OCI-LY7 (cell line): ENCODE results near the gene EPB41L1. TPM values are rescaled to one million over a fixed set of nuclear protein-coding genes. Genes with fewer than 3 reads are reported as not detected.

ENCODE experiments used
- BruUV-seq: library from RNA; stranded (reverse); fragments of 400-500 nt; replicated peaks from 2 replicates; lab custom pipeline; 2021; lab: Mats Ljungman, UMichigan
- CTCF ChIA-PET: fragments of 300-600 bp; sonication (Branson Sonifier 250); formaldehyde crosslinking; loops from one replicate; lab custom pipeline; 2022; ENCODE audit warnings: antibody characterized with exemption; ENCODE audit not compliant: unreplicated experiment; lab: Charles Lee
- POLR2A ChIA-PET: fragments of 300-600 bp; sonication (Branson Sonifier 250); formaldehyde crosslinking; loops from one replicate; lab custom pipeline; 2022; ENCODE audit warnings: antibody characterized with exemption; lab: Charles Lee
- DNase-seq: peaks from one replicate; pipeline ENCODE4 v3.0.0-alpha.2; 2015; ENCODE audit warnings: low spot score
- H2AFZ ChIP-seq: fragments of 200-600 bp; sonication (generic), shearing (Covaris generic); 2 replicates; pipeline ENCODE4 v1.6.1; 2014; ENCODE audit warnings: mild to moderate bottlenecking, antibody characterized with exemption, low read length, moderate library complexity
- H3K27ac ChIP-seq: fragments of 200-600 bp; sonication (generic); 2 replicates; pipeline ENCODE4 v1.5.1; 2014; ENCODE audit warnings: mixed run types, low read depth, mild to moderate bottlenecking, moderate library complexity, low read length, inconsistent platforms; ENCODE audit not compliant: poor library complexity, severe bottlenecking
- H3K36me3 ChIP-seq: fragments of 200-600 bp; sonication (generic); 2 replicates; pipeline ENCODE4 v1.6.1; 2014; ENCODE audit warnings: mild to moderate bottlenecking, antibody characterized with exemption, low read length, moderate library complexity, mixed read lengths; ENCODE audit not compliant: insufficient read depth
- H3K4me1 ChIP-seq: fragments of 200-600 bp; sonication (generic); 2 replicates; pipeline ENCODE4 v1.5.1; 2014; ENCODE audit warnings: mild to moderate bottlenecking, low read length; ENCODE audit not compliant: insufficient read depth, poor library complexity, severe bottlenecking
- H3K4me2 ChIP-seq: fragments of 200-600 bp; sonication (generic); 2 replicates; pipeline ENCODE4 v1.6.1; 2014; ENCODE audit warnings: mild to moderate bottlenecking, low read length
- H3K4me3 ChIP-seq: fragments of 200-600 bp; sonication (generic); 2 replicates; pipeline ENCODE4 v1.5.1; 2014; ENCODE audit warnings: mild to moderate bottlenecking, low read depth, low read length; ENCODE audit not compliant: poor library complexity, severe bottlenecking
- H3K79me2 ChIP-seq: fragments of 200-600 bp; sonication (generic); 2 replicates; pipeline ENCODE4 v1.6.1; 2016; ENCODE audit warnings: low read depth, mild to moderate bottlenecking, low read length, moderate library complexity, mixed read lengths; ENCODE audit not compliant: insufficient read depth
- H3K9me2 ChIP-seq: fragments of 200-600 bp; sonication (generic); 2 replicates; pipeline ENCODE4 v1.6.1; 2016; ENCODE audit warnings: mild to moderate bottlenecking, low read length, mixed read lengths; ENCODE audit not compliant: insufficient read depth
- H3K9me3 ChIP-seq: fragments of 200-600 bp; sonication (generic); 2 replicates; pipeline ENCODE4 v1.6.1; 2014; ENCODE audit warnings: mild to moderate bottlenecking, mixed run types, low read length, mixed read lengths
- H4K20me1 ChIP-seq: fragments of 200-600 bp; sonication (generic); 2 replicates; pipeline ENCODE4 v1.6.1; 2014; ENCODE audit warnings: mild to moderate bottlenecking, antibody characterized with exemption, low read length, moderate library complexity, mixed read lengths; ENCODE audit not compliant: insufficient read depth
- CTCF ChIP-seq: fragments of 200-600 bp; sonication (generic); conservative IDR thresholded peaks from 2 replicates; pipeline ENCODE4 v1.5.1; 2014; ENCODE audit warnings: mild to moderate bottlenecking, antibody characterized with exemption, low read length, moderate library complexity, mixed read lengths
- EZH2phosphoT487 ChIP-seq: fragments of 200-600 bp; sonication (generic); IDR thresholded peaks from 2 replicates; pipeline ENCODE4 v1.6.1; 2018; ENCODE audit warnings: low read depth, borderline replicate concordance, mild to moderate bottlenecking, mixed run types, antibody characterized with exemption, low read length, moderate library complexity, mixed read lengths
- intact Hi-C: fragments of 100-400 bp; cut with micrococcal nuclease; formaldehyde crosslinking; loops from one replicate; pipeline ENCODE4 v1.10.0; 2022; ENCODE audit not compliant: unreplicated experiment
- total RNA-seq, 2 experiments: library from RNA; depleted of rRNA in 1 of 2; stranded (reverse); fragments of >200 nt in 1 of 2; shearing (Covaris generic) in 1 of 2; gene quantifications; 2 replicates each; pipeline ENCODE4 v1.2.3, GENCODE V29; 2014 to 2022

EPB41L1 gene
- total RNA-seq, 2 experiments from 2014 or later, result 0.54 to 1.6 TPM

GRCh38 chr20:36130390-36130789, 24.1 kb upstream of the EPB41L1 start:
- no peak overlapping the region for H3K4me2 ChIP-seq
- no peaks in the 10 kb centered on the region for H3K79me2 ChIP-seq
- ChIA-PET CTCF (no interaction called here), POLR2A (interaction anchor here (0.7 kb wide), 2 partner anchors 10 to 135 kb away, joined by 3 to 5 read pairs; no protein-coding TSS in a partner anchor)
- no peak for TF ChIP-seq EZH2phosphoT487
- TF ChIP-seq CTCF, result no peak
- no peaks in the 10 kb centered on the region for H3K9me2 ChIP-seq
- no peaks in the 10 kb centered on the region for H4K20me1 ChIP-seq
- H3K9me3 ChIP-seq, result no peaks in the 10 kb centered on the region
- BruUV-seq, result no TSS peak
- H3K4me1 ChIP-seq, result peaks cover 24% of the 10 kb centered on the region
- no peak overlapping the region for H3K4me3 ChIP-seq
- H2AFZ ChIP-seq, result no peak overlapping the region
- H3K27ac ChIP-seq, result no peak overlapping the region
- intact Hi-C loops, result no loop called here
- no peak for DNase-seq
- no peaks in the 10 kb centered on the region for H3K36me3 ChIP-seq

GRCh38 chr20:36132802-36133211, 21.7 kb upstream of the EPB41L1 start:
- no TSS peak for BruUV-seq
- intact Hi-C loops, result no loop called here
- H3K9me2 ChIP-seq, result no peaks in the 10 kb centered on the region
- H3K9me3 ChIP-seq, result no peaks in the 10 kb centered on the region
- H3K27ac ChIP-seq, result no peak overlapping the region
- H3K4me1 ChIP-seq, result peaks cover 33% of the 10 kb centered on the region
- H3K4me2 ChIP-seq, result peak overlapping the region; percentile 46
- TF ChIP-seq CTCF, result no peak
- no peak for TF ChIP-seq EZH2phosphoT487
- H3K36me3 ChIP-seq, result no peaks in the 10 kb centered on the region
- H3K79me2 ChIP-seq, result no peaks in the 10 kb centered on the region
- DNase-seq, result peak; percentile 60
- ChIA-PET POLR2A (no interaction called here), CTCF (no interaction called here)
- H3K4me3 ChIP-seq, result no peak overlapping the region
- no peaks in the 10 kb centered on the region for H4K20me1 ChIP-seq
- H2AFZ ChIP-seq, result peak overlapping the region; percentile 43; the same call in 1 of the 2 replicates

DNA sequence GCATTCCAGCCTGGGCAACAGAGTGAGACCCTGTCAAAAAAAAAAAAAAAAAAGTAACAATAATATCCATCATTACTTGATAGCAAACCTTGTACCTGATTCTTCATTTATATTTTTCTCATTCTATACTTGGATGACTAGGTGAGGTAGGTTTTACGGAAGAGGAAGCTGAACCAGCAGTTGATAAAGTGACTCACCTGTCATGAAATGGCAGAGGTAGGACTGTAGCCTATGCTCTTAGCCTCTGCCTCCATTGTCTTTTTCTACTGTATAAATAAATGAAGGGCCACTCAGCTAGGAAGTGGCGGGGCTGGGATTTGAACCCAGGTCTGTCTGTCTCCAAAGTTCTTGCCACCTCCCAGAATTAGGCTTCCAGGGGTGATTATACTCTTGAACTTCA, 20.7 kb upstream of the EPB41L1 start:
- no peaks in the 10 kb centered on the region for H3K9me2 ChIP-seq
- BruUV-seq, result no TSS peak
- H3K79me2 ChIP-seq, result no peaks in the 10 kb centered on the region
- CTCF ChIA-PET, result interaction anchor here (0.5 kb wide), 1 partner anchor 12 kb away, joined by 3 read pairs; no protein-coding TSS in a partner anchor
- POLR2A ChIA-PET, result interaction anchor here (0.6 to 1.2 kb wide), 5 partner anchors 10 to 142 kb away, joined by 3 to 5 read pairs (median 3); no protein-coding TSS in a partner anchor
- peaks cover 43% of the 10 kb centered on the region for H3K4me1 ChIP-seq
- no peaks in the 10 kb centered on the region for H3K36me3 ChIP-seq
- H3K9me3 ChIP-seq, result no peaks in the 10 kb centered on the region
- intact Hi-C loops, result no loop called here
- TF ChIP-seq EZH2phosphoT487, result no peak
- no peak for TF ChIP-seq CTCF
- H3K4me3 ChIP-seq, result no peak overlapping the region
- no peak overlapping the region for H3K4me2 ChIP-seq
- no peaks in the 10 kb centered on the region for H4K20me1 ChIP-seq
- H3K27ac ChIP-seq, result no peak overlapping the region
- H2AFZ ChIP-seq, result no peak overlapping the region
- no peak for DNase-seq
